NB4 (cell line): Measurements from ENCODE around the gene TBX21.

Experiments
- CTCF ChIP-seq: IDR thresholded peaks from one replicate; pipeline ENCODE4 v1.5.1; 2012; ENCODE audit warnings: low read depth, low read length
- MAX ChIP-seq: IDR thresholded peaks from 2 replicates; pipeline ENCODE4 v1.6.1; 2011; ENCODE audit warnings: low read depth, low read length
- MYC ChIP-seq: IDR thresholded peaks from 2 replicates; pipeline ENCODE4 v1.6.1; 2011; ENCODE audit warnings: low read depth, low read length
- POLR2A ChIP-seq: IDR thresholded peaks from 2 replicates; pipeline ENCODE4 v1.6.1; 2011; ENCODE audit warnings: mild to moderate bottlenecking; ENCODE audit not compliant: insufficient read length; ENCODE audit errors: extremely low read depth

- no peak for TF ChIP-seq MYC
- TF ChIP-seq CTCF: no peak
- TF ChIP-seq MAX: no peak
- no peak for TF ChIP-seq POLR2A
Measured at GRCh38 chr17:47736501-47737495, 3.8 kb downstream of the TBX21 start.
